22Rv1 (cell line): ENCODE results near the gene ELOVL6.
"Not testable (repeated sequence)": the region's sequence is repeated elsewhere in the genome, so short reads cannot be mapped to it uniquely, and the experiment has no call there.

Experiments used
- H3K27ac ChIP-seq: fragments of 450-650 bp; 2 replicates; pipeline ENCODE4 v1.5.1; 2017
- ZFX ChIP-seq: fragments of 450-650 bp; IDR thresholded peaks from 2 replicates; pipeline ENCODE4 v1.6.1; 2017; ENCODE audit warnings: antibody characterized with exemption, borderline replicate concordance
- TF ChIP-seq, protein P1 (sequence below): fragments of 450-650 bp; IDR thresholded peaks from 2 replicates; pipeline ENCODE4 v1.5.1; 2017; ENCODE audit warnings: mild to moderate bottlenecking

The ELOVL6 gene

GRCh38 chr4:110088670-110089069, 109.7 kb downstream of the ELOVL6 start:
- TF ChIP-seq, protein P1, sequence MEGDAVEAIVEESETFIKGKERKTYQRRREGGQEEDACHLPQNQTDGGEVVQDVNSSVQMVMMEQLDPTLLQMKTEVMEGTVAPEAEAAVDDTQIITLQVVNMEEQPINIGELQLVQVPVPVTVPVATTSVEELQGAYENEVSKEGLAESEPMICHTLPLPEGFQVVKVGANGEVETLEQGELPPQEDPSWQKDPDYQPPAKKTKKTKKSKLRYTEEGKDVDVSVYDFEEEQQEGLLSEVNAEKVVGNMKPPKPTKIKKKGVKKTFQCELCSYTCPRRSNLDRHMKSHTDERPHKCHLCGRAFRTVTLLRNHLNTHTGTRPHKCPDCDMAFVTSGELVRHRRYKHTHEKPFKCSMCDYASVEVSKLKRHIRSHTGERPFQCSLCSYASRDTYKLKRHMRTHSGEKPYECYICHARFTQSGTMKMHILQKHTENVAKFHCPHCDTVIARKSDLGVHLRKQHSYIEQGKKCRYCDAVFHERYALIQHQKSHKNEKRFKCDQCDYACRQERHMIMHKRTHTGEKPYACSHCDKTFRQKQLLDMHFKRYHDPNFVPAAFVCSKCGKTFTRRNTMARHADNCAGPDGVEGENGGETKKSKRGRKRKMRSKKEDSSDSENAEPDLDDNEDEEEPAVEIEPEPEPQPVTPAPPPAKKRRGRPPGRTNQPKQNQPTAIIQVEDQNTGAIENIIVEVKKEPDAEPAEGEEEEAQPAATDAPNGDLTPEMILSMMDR, result no peak
- no peak for TF ChIP-seq ZFX
- H3K27ac ChIP-seq, result no peak overlapping the region

- no peak overlapping the region for H3K27ac ChIP-seq
- TF ChIP-seq, protein P1, result no peak
- no peak for TF ChIP-seq ZFX
Observed at GRCh38 chr4:110087070-110087708, 111.2 kb downstream of the ELOVL6 start.

DNA sequence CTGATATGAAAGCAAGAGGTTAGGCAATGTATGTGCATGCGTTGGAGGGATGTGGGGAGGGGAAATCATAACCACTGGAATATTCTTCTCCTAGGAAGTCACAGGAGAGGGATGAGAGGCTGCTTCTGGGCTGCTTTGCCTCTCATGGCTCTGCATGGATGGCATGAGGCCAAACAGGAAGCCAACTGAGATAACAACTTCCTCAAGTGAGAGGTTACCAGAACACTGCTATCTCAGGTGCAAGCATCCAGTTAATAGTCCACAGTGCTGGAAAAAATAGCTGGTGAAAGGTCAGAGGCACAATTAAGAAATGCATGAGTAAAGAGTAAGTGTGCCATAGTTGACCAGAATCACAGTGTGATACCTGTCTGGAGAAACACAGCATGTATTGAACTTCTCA, 113.3 kb downstream of the ELOVL6 start:
- TF ChIP-seq, protein P1, result no peak
- no peak for TF ChIP-seq ZFX
- H3K27ac ChIP-seq, result peak overlapping the region; percentile 32; the same call in 1 of the 2 replicates

- no peak overlapping the region for H3K27ac ChIP-seq
- TF ChIP-seq ZFX, result no peak
- TF ChIP-seq, protein P1, result no peak
Observed at GRCh38 chr4:110084154-110084553, 114.3 kb downstream of the ELOVL6 start.

DNA sequence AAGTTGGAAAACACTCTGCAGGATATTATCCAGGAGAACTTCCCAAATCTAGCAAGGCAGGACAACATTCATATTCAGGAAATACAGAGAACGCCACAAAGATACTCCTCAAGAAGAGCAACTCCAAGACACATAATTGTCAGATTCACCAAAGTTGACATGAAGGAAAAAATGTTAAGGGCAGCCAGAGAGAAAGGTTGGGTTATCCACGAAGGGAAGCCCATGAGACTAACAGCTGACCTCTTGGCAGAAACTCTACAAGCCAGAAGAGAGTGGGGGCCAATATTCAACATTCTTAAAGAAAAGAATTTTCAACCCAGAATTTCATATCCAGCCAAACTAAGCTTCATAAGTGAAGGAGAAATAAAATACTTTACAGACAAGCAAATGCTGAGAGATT, 120.3 kb downstream of the ELOVL6 start:
- not testable (repeated sequence) for H3K27ac ChIP-seq

DNA sequence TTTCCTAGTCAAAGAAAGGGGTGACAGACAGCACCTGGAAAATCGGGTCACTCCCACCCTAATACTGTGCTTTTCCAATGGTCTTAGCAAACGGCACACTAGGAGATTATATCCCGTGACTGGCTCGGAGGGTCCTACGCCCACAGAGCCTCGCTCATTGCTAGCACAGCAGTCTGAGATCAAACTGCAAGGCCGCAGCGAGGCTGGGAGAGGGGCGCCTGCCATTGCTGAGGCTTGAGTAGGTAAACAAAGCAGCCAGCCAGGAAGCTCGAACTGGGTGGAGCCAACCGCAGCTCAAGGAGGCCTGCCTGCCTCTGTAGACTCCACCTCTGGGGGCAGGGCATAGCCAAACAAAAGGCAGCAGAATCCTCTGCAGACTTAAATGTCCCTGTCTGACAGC, 121.6 kb downstream of the ELOVL6 start:
- not testable (repeated sequence) for H3K27ac ChIP-seq

GRCh38 chr4:110075891-110076290, 122.5 kb downstream of the ELOVL6 start:
- TF ChIP-seq, protein P1, result no peak
- no peak for TF ChIP-seq ZFX
- no peak overlapping the region for H3K27ac ChIP-seq

DNA sequence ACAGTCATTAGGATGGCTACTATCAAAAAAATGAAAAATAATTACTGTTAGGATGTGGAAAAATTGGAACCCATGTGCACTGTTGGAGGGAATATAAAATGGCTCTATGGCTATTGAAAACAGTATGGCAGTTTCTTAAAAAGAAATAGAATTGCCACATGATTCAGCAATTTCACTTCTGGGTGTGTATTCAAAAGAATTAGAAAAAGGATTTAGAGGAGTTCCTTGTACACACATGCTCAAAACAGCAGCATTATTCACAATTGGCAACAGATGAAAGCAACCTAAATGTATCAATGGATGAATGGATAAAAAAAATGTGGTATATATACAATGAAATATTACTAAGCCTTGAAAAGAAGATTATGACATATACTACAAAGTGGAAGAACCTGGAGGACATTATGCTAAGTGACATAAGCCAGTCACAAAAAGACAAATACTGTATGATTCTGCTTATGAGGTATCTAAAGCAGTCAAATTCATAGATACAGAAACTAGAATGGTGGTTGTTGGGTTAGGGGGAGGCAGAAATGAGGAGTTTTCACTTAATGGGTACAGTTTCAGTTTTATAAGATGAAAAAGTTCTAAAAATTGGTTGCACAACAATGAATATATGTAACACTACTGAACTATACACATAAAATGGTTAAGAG, 123.2 kb downstream of the ELOVL6 start:
- no peak overlapping the region for H3K27ac ChIP-seq
- no peak for TF ChIP-seq ZFX
- TF ChIP-seq, protein P1, result no peak
